HL-60 (cell line): ENCODE results near the gene MAGI3.

Source experiments
- DNase-seq, 2 experiments: peaks; one replicate each; pipeline ENCODE4 v3.0.0-alpha.2; 2010 to 2020; ENCODE audit warnings: low read depth in 1 of 2, low spot score in 1 of 2
- H3K27ac ChIP-seq: fragments of 250-450 bp; sonication (Bioruptor Pico); replicated peaks from 2 replicates; pipeline ENCODE4 v1.5.1; 2020; ENCODE audit warnings: mild to moderate bottlenecking, moderate library complexity
- H3K27me3 ChIP-seq: fragments of 250-450 bp; sonication (Bioruptor Pico); 2 replicates; pipeline ENCODE4 v1.5.1; 2021; ENCODE audit warnings: mild to moderate bottlenecking, moderate library complexity; ENCODE audit not compliant: insufficient read depth, poor library complexity, severe bottlenecking
- H3K4me3 ChIP-seq: replicated peaks from 2 replicates; pipeline ENCODE4 v1.5.1; 2011; ENCODE audit warnings: mild to moderate bottlenecking, control low read depth, low read length; ENCODE audit not compliant: insufficient read depth
- GABPA ChIP-seq: IDR thresholded peaks from 2 replicates; pipeline ENCODE4 v1.6.1; 2012; ENCODE audit warnings: low read depth
- POLR2AphosphoS5 ChIP-seq: IDR thresholded peaks from 2 replicates; pipeline ENCODE4 v1.6.1; 2012; ENCODE audit warnings: low read depth
- SPI1 ChIP-seq: IDR thresholded peaks from 2 replicates; pipeline ENCODE4 v1.6.1; 2012; ENCODE audit warnings: low read depth, mild to moderate bottlenecking, borderline replicate concordance
- TF ChIP-seq, protein P1 (sequence below): IDR thresholded peaks from 2 replicates; pipeline ENCODE4 v1.6.1; 2012; ENCODE audit warnings: low read depth; ENCODE audit not compliant: insufficient replicate concordance
- TF ChIP-seq, protein P2 (sequence below): IDR thresholded peaks from one replicate; pipeline ENCODE4 v1.5.1; 2011; ENCODE audit warnings: low read length, control low read depth, inconsistent platforms; ENCODE audit not compliant: insufficient read depth

MAGI3 gene

DNA sequence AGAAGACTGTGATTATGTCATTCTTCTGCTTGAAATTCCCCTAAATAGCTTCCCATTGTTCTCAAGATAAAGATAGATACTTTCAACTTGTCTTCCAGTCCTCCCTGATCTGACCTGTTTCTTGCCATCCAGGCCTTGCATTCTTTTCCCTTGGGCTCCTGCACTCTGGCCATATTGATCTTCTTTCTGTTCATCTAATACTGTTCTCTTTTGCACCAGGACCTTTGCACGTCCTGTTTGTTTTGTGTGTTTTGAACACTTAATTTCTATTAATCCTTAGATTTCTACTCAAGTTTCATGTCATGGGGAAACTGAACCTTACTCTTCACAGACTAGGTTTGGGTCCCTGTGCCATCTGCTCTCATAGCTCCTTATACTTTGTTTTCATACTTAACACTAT, 65.1 kb downstream of the MAGI3 start:
- Histone ChIP-seq H3K27me3 (no peaks in the 10 kb centered on the region), H3K27ac (no peak overlapping the region), H3K4me3 (no peak overlapping the region)
- TF ChIP-seq GABPA (no peak), SPI1 (no peak), POLR2AphosphoS5 (no peak)
- TF ChIP-seq, protein P1, sequence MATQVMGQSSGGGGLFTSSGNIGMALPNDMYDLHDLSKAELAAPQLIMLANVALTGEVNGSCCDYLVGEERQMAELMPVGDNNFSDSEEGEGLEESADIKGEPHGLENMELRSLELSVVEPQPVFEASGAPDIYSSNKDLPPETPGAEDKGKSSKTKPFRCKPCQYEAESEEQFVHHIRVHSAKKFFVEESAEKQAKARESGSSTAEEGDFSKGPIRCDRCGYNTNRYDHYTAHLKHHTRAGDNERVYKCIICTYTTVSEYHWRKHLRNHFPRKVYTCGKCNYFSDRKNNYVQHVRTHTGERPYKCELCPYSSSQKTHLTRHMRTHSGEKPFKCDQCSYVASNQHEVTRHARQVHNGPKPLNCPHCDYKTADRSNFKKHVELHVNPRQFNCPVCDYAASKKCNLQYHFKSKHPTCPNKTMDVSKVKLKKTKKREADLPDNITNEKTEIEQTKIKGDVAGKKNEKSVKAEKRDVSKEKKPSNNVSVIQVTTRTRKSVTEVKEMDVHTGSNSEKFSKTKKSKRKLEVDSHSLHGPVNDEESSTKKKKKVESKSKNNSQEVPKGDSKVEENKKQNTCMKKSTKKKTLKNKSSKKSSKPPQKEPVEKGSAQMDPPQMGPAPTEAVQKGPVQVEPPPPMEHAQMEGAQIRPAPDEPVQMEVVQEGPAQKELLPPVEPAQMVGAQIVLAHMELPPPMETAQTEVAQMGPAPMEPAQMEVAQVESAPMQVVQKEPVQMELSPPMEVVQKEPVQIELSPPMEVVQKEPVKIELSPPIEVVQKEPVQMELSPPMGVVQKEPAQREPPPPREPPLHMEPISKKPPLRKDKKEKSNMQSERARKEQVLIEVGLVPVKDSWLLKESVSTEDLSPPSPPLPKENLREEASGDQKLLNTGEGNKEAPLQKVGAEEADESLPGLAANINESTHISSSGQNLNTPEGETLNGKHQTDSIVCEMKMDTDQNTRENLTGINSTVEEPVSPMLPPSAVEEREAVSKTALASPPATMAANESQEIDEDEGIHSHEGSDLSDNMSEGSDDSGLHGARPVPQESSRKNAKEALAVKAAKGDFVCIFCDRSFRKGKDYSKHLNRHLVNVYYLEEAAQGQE: no peak
- TF ChIP-seq, protein P2, sequence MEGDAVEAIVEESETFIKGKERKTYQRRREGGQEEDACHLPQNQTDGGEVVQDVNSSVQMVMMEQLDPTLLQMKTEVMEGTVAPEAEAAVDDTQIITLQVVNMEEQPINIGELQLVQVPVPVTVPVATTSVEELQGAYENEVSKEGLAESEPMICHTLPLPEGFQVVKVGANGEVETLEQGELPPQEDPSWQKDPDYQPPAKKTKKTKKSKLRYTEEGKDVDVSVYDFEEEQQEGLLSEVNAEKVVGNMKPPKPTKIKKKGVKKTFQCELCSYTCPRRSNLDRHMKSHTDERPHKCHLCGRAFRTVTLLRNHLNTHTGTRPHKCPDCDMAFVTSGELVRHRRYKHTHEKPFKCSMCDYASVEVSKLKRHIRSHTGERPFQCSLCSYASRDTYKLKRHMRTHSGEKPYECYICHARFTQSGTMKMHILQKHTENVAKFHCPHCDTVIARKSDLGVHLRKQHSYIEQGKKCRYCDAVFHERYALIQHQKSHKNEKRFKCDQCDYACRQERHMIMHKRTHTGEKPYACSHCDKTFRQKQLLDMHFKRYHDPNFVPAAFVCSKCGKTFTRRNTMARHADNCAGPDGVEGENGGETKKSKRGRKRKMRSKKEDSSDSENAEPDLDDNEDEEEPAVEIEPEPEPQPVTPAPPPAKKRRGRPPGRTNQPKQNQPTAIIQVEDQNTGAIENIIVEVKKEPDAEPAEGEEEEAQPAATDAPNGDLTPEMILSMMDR: no peak
- no peak for DNase-seq

DNA sequence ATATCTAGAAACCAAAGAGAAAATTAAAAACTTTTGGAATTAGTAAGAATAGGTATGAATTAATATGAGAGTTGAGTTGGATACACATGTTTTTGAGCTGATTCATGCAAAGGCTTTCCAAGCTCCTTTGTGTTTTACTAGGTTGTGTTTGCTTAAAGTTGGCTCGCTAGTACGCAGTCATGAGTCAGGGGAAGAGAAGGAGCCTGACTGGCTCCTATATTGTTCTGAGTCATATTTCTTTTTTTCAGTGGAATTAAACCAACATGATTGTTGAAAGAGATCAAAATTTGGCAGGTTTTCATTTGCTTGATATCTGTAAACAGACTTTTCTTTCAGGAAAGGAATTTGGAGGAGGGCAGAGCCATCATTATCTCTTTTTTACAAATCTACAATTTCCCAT, 66.7 kb downstream of the MAGI3 start:
- no peak overlapping the region for H3K27ac ChIP-seq
- H3K27me3 ChIP-seq: no peaks in the 10 kb centered on the region
- no peak overlapping the region for H3K4me3 ChIP-seq
- DNase-seq: no peak
- TF ChIP-seq POLR2AphosphoS5: no peak
- TF ChIP-seq, protein P2: no peak
- TF ChIP-seq, protein P1: no peak
- no peak for TF ChIP-seq SPI1
- TF ChIP-seq GABPA: no peak

DNA sequence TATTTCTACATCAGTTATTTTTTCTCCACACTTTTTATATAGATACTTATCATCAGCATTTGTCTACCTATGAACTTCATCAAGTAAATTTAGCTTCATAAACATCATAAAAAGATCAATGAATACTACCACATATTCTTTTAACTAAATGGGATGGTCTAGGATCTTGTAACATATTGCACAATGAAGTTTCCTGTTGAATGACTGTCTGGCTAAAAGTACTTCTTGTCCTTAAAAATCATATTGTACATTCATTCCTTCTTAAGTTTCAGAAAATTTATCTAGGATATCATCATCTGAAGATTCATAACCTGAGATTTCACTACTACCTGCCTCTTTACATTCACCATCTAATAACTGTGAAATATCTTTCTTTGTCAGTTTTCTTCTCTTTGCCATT, 69.0 kb downstream of the MAGI3 start:
- Histone ChIP-seq H3K27ac (no peak overlapping the region), H3K27me3 (no peaks in the 10 kb centered on the region), H3K4me3 (no peak overlapping the region)
- DNase-seq: no peak
- TF ChIP-seq, protein P2: no peak
- TF ChIP-seq GABPA (no peak), SPI1 (no peak), POLR2AphosphoS5 (no peak)
- TF ChIP-seq, protein P1: no peak
